Hepatic stellate cell (primary cell): ENCODE measurements around the gene CYTH2.

Source experiments
- DNase-seq: peaks from one replicate; pipeline ENCODE4 v3.0.0; 2011; ENCODE audit warnings: low spot score

The CYTH2 gene

GRCh38 chr19:48493718-48494401 lies 24.7 kb downstream of the CYTH2 start:
- no peak for DNase-seq

GRCh38 chr19:48495396-48495795 lies 26.2 kb downstream of the CYTH2 start:
- no peak for DNase-seq

- DNase-seq = no peak
Measured at GRCh38 chr19:48496959-48497727, 28.0 kb downstream of the CYTH2 start.

GRCh38 chr19:48497728-48498594 lies 28.8 kb downstream of the CYTH2 start:
- DNase-seq = no peak

- no peak for DNase-seq
Measured at GRCh38 chr19:48498595-48499311, 29.6 kb downstream of the CYTH2 start.

GRCh38 chr19:48499316-48500090 lies 30.3 kb downstream of the CYTH2 start:
- DNase-seq = no peak

- no peak for DNase-seq
Measured at GRCh38 chr19:48500830-48501493, 31.8 kb downstream of the CYTH2 start.

GRCh38 chr19:48501494-48502349 lies 32.6 kb downstream of the CYTH2 start:
- no peak for DNase-seq

- DNase-seq = no peak
Measured at GRCh38 chr19:48502350-48503018, 33.3 kb downstream of the CYTH2 start.

GRCh38 chr19:48506138-48506733 lies 37.1 kb downstream of the CYTH2 start:
- no peak for DNase-seq

- no peak for DNase-seq
Measured at GRCh38 chr19:48507911-48508439, 38.8 kb downstream of the CYTH2 start.

GRCh38 chr19:48508729-48509411 lies 39.7 kb downstream of the CYTH2 start:
- no peak for DNase-seq

GRCh38 chr19:48509467-48510194 lies 40.5 kb downstream of the CYTH2 start:
- DNase-seq = no peak

GRCh38 chr19:48510421-48511268 lies 41.5 kb downstream of the CYTH2 start:
- DNase-seq = no peak

GRCh38 chr19:48511321-48511731 lies 42.2 kb downstream of the CYTH2 start:
- no peak for DNase-seq
